HEK293T (cell line): ENCODE measurements around the gene NPPA.

Source experiments
- BHLHE40 ChIP-seq: fragments of 450-650 bp; IDR thresholded peaks from 2 replicates; pipeline ENCODE4 v1.6.1; 2016; ENCODE audit warnings: mild to moderate bottlenecking, moderate library complexity, borderline replicate concordance
- LEF1 ChIP-seq: fragments of 450-650 bp; IDR thresholded peaks from 2 replicates; pipeline ENCODE4 v1.6.1; 2017; ENCODE audit warnings: mild to moderate bottlenecking, borderline replicate concordance
- SP1 ChIP-seq: fragments of 450-650 bp; IDR thresholded peaks from 2 replicates; pipeline ENCODE4 v1.6.1; 2017
- SUZ12 ChIP-seq: fragments of 450-650 bp; IDR thresholded peaks from 2 replicates; pipeline ENCODE4 v1.6.1; 2016; ENCODE audit warnings: mild to moderate bottlenecking
- TARDBP ChIP-seq: fragments of 450-650 bp; IDR thresholded peaks from 2 replicates; pipeline ENCODE4 v1.6.1; 2016

GRCh38 chr1:11836955-11837766, 10.4 kb downstream of the NPPA start:
- no peak for TF ChIP-seq SP1
- no peak for TF ChIP-seq BHLHE40
- TF ChIP-seq TARDBP: no peak
- no peak for TF ChIP-seq LEF1
- TF ChIP-seq SUZ12: no peak
